HG02981 (cell line): ENCODE results near the gene MTSS2.

Experiments
- ATAC-seq: cut with Tn5 transposase; IDR thresholded peaks from one replicate; pipeline ENCODE4 v1.9.1; 2021; ENCODE audit warnings: mild to moderate bottlenecking, moderate library complexity; ENCODE audit not compliant: unreplicated experiment

MTSS2 gene

GRCh38 chr16:70715055-70715858 lies 29.4 kb upstream of the MTSS2 start:
- no peak for ATAC-seq

- ATAC-seq, result no peak
These were observed 28.8 kb upstream of the MTSS2 start for GRCh38 chr16:70714581-70715054.

GRCh38 chr16:70713824-70714223 lies 28.0 kb upstream of the MTSS2 start:
- ATAC-seq, result no peak

- ATAC-seq, result no peak
These were observed 27.5 kb upstream of the MTSS2 start for GRCh38 chr16:70713342-70713741.

- no peak for ATAC-seq
These were observed 27.1 kb upstream of the MTSS2 start for GRCh38 chr16:70712942-70713341.

- no peak for ATAC-seq
These were observed 26.5 kb upstream of the MTSS2 start for GRCh38 chr16:70712359-70712758.

GRCh38 chr16:70711211-70712031 lies 25.6 kb upstream of the MTSS2 start:
- no peak for ATAC-seq

GRCh38 chr16:70710422-70711210 lies 24.8 kb upstream of the MTSS2 start:
- ATAC-seq, result no peak

GRCh38 chr16:70709942-70710341 lies 24.1 kb upstream of the MTSS2 start:
- ATAC-seq, result no peak

GRCh38 chr16:70709457-70709856 lies 23.6 kb upstream of the MTSS2 start:
- ATAC-seq, result no peak

GRCh38 chr16:70708366-70709246 lies 22.8 kb upstream of the MTSS2 start:
- no peak for ATAC-seq

GRCh38 chr16:70706948-70707465 lies 21.2 kb upstream of the MTSS2 start:
- no peak for ATAC-seq

GRCh38 chr16:70705056-70705455 lies 19.2 kb upstream of the MTSS2 start:
- no peak for ATAC-seq

- no peak for ATAC-seq
These were observed 18.7 kb upstream of the MTSS2 start for GRCh38 chr16:70704586-70704985.

- no peak for ATAC-seq
These were observed 18.1 kb upstream of the MTSS2 start for GRCh38 chr16:70703835-70704381.

- ATAC-seq, result no peak
These were observed 17.4 kb upstream of the MTSS2 start for GRCh38 chr16:70703041-70703834.

GRCh38 chr16:70702624-70703023 lies 16.8 kb upstream of the MTSS2 start:
- no peak for ATAC-seq

GRCh38 chr16:70701998-70702397 lies 16.1 kb upstream of the MTSS2 start:
- ATAC-seq, result no peak

GRCh38 chr16:70701596-70701995 lies 15.7 kb upstream of the MTSS2 start:
- ATAC-seq, result no peak
